GM10266 (cell line): Measurements from ENCODE around the gene GCSAM.

Experiments
- DNase-seq: peaks from one replicate; pipeline ENCODE4 v3.0.0; 2012; ENCODE audit errors: extremely low spot score
- CTCF ChIP-seq: IDR thresholded peaks from 2 replicates; pipeline ENCODE4 v1.5.1; 2012; ENCODE audit warnings: mild to moderate bottlenecking, low read depth; ENCODE audit not compliant: control insufficient read depth, insufficient read depth; ENCODE audit errors: missing control alignments

The GCSAM gene

GRCh38 chr3:112134335-112135124 is 1.5 kb upstream of the GCSAM start:
- DNase-seq: no peak
- TF ChIP-seq CTCF: no peak

GRCh38 chr3:112133626-112134334 is 732 bp upstream of the GCSAM start:
- no peak for DNase-seq
- TF ChIP-seq CTCF: no peak

DNA sequence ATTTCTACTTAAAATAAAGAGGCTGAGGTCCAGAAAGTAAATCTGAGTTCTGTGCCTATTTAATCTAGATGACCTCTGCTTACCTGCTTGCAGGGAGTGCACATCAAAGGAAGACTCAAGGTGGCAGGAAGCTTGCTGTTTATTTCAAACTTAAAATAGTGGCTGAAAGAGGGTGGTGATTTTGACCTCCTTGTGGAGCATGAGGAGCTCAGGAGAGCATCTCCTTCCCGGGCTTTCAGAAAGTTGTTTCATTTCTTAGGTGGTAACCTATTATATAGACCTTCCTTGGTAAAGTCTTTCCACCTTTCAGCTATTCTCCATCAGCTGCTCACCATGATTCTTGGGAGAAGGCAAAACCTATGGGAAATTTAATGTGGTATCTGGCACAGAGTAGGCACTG is 494 bp downstream of the GCSAM start:
- no peak for DNase-seq
- TF ChIP-seq CTCF: no peak

GRCh38 chr3:112132088-112132487 is 960 bp downstream of the GCSAM start:
- TF ChIP-seq CTCF: no peak
- DNase-seq: no peak

- DNase-seq: no peak
- no peak for TF ChIP-seq CTCF
These were observed 1.9 kb downstream of the GCSAM start for GRCh38 chr3:112131111-112131510.

DNA sequence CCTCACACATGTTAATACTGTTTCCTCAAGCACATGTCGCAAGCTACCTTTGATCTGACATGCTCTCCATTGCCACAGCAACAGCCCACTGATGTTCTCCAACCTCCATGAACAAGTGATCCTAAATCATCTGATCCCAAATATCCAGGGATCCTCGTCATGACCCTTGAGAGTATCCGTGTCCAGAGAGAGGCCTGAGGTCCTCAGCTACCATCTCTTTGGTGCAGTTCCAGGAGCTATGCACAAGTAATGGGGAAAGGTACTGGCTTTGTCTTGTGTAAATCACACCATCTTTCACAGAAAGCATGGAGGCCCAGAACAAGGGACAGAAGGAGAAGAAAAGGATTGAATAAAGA is 2.4 kb downstream of the GCSAM start:
- no peak for DNase-seq

More for the DNA sequence above, 2.4 kb downstream of the GCSAM start:
- no peak for TF ChIP-seq CTCF
